Inflammatory macrophage treated with lipopolysaccharide for 4 hours (primary cell): Measurements from ENCODE around the gene TTC12.

ENCODE experiments used
- DNase-seq: peaks from one replicate; pipeline ENCODE4 v3.0.0-alpha.2; 2020

TTC12 gene, protein sequence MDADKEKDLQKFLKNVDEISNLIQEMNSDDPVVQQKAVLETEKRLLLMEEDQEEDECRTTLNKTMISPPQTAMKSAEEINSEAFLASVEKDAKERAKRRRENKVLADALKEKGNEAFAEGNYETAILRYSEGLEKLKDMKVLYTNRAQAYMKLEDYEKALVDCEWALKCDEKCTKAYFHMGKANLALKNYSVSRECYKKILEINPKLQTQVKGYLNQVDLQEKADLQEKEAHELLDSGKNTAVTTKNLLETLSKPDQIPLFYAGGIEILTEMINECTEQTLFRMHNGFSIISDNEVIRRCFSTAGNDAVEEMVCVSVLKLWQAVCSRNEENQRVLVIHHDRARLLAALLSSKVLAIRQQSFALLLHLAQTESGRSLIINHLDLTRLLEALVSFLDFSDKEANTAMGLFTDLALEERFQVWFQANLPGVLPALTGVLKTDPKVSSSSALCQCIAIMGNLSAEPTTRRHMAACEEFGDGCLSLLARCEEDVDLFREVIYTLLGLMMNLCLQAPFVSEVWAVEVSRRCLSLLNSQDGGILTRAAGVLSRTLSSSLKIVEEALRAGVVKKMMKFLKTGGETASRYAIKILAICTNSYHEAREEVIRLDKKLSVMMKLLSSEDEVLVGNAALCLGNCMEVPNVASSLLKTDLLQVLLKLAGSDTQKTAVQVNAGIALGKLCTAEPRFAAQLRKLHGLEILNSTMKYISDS

DNA sequence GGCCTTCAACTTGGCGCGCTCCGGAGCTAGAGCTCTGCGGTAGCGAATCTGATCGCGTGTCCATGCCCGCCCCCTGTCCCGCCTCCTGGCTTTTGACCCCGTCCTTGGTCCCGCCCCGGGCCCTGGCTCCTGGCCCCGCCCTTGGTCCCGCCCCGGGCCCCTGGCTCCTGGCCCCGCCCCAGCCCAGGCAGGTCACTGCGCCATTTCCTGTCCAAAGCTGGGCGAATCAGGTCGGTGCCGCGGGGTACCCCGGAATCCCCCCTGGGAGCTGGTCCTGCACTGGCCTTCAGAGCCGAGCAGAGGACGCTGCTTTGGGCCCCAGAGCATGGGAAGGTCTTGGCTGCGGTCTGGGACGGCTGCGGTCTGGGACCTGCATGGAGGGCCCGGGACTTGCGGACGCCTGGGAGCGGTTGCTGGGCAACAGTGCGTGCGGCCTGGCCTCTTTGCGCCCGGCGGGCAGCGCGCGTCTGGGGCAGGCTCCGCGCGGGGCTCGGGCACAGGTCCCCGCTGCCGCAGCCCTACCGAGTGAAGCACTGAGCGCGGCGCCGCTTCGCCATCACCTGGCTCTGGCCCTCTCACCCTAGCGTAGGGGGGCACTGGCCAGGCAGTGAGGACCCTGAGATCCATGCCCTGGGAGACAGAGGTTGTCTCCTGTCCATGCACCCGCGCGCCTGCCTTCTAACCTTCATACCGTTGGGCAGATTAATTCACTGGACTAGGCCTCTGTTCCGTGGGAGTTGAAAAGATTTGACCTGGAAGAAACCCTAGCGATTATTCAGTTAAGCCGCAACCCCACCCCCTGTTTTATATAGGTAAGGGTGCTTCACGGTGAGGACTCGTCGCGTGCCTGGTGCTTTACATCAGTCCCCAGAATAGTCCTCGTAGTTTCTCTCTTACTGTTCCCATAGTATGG, at the start of gene TTC12:
TSS of gene TTC12 (plus strand) at position 195 of the 913 bp plus-strand sequence. CDS start 1,675 bp downstream, outside the sequence.
- peak; percentile 92 for DNase-seq

DNA sequence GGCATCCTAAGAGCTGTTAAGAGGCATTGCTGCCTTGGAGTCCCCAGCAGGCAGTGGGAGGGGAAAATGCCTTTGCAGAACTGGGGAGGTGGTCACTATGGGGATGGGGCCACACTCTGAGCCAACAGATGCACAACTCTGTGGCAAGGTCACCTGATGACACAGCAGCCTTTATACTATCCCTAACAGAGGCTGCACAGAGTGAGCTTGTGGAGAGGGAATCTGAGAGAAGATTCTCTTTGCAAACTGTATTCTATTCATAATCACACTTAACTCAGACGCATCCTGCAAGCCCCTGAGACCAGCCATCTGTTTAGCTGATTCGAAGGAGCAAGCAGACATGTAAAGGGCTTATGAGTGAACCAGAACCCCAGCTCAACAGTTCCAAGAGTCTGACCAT, 49.0 kb upstream of the TTC12 start:
- DNase-seq = no peak

- DNase-seq = no peak
Measured at GRCh38 chr11:113267493-113267892, 46.9 kb upstream of the TTC12 start.

- no peak for DNase-seq
Measured at GRCh38 chr11:113269096-113269495, 45.3 kb upstream of the TTC12 start.

- DNase-seq = no peak
Measured at GRCh38 chr11:113269636-113270035, 44.7 kb upstream of the TTC12 start.

GRCh38 chr11:113270080-113270479, 44.3 kb upstream of the TTC12 start:
- DNase-seq = no peak

DNA sequence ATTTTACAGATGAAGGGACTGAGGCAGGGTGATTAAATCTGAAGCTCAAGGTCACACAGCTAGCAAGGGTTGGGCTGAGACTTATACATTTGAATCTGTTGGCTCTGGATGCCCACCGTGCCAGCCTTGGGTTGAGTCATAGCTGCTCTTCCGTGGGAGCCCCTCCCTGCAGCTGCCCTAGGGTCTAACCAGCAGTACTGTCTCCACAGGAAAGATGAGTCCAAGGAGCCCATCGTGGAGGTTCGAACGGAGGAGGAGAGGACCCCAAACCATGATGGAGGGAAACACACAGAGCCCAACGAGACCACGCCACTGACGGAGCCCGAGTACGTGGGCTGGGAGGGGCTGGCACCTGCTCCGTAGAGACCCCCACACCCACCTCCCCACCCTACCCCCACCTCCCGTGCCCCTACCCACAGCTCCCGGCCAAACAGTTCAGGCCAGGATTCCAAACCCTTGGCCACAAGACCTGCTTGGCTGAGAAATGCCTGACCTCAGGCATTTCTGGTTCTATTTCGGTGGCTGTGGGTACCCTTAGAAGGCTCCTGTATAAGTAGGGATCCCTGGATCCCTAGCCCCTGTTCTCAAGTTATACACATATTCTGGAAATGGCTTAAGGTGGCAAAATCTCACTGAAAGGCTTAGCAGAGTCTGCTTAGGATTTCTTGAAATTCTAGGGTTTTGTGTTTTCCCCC, 42.7 kb upstream of the TTC12 start:
- DNase-seq = no peak

- no peak for DNase-seq
Measured at GRCh38 chr11:113272281-113272680, 42.1 kb upstream of the TTC12 start.

GRCh38 chr11:113272927-113273615, 41.3 kb upstream of the TTC12 start:
- no peak for DNase-seq

- DNase-seq = no peak
Measured at GRCh38 chr11:113273720-113274119, 40.7 kb upstream of the TTC12 start.

GRCh38 chr11:113274713-113275582, 39.4 kb upstream of the TTC12 start:
- no peak for DNase-seq

DNA sequence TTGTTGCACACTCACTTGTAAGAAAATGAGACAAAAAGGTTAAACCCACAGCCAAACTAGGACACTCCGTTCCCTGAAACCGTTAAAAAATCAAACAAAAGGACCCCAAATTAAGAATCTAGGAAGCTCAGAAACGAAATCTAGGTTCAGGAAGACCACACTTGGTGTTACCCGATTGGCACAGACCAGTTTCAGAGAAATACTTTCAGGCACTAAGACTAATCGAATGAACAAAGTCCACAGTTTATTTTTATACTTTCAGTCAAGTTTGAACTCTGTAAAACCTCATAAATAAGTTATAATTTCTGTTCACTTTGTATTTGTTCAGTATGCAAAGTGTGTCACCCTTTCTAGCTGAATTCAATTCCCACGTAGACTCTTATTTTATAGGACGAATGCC, 38.8 kb upstream of the TTC12 start:
- DNase-seq = no peak

GRCh38 chr11:113276466-113276865, 37.9 kb upstream of the TTC12 start:
- no peak for DNase-seq

- DNase-seq = no peak
Measured at GRCh38 chr11:113277907-113278306, 36.5 kb upstream of the TTC12 start.

GRCh38 chr11:113278481-113278880, 35.9 kb upstream of the TTC12 start:
- peak; percentile 31 for DNase-seq

GRCh38 chr11:113278925-113279324, 35.5 kb upstream of the TTC12 start:
- no peak for DNase-seq

GRCh38 chr11:113279591-113279990, 34.8 kb upstream of the TTC12 start:
- no peak for DNase-seq

DNA sequence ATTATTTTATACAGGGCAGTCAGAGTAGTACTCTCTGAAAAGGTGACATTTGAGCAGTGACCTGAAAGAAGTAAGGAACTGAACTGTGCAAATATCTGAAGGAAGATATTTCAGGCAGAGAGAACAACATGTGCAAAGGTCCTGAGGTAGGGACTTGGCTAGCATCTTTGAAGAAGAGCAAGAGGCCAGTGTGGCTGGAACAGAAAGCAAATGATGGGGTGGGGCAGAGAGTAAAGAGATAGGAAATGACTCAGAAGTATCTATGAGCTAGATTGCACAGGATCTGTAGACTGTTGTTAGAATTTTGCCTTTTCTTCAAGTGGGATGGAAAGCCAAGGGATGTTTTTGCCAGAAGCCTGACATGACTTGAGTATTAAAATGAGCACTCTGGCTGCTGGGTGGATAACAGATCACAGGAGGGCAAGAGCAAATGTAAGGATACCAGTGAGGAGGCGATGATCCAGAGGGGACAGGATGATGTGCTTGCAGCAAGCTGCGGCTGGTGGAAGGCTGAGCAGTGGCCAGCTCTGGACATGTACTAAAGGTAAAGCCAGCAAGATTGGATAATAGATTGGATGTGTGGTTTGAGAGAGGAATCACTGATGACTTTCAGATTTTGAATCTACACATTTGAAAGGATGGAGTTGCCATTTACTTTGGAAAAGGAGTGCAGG, 33.2 kb upstream of the TTC12 start:
- DNase-seq = no peak

- no peak for DNase-seq
Measured at GRCh38 chr11:113282898-113283437, 31.4 kb upstream of the TTC12 start.

DNA sequence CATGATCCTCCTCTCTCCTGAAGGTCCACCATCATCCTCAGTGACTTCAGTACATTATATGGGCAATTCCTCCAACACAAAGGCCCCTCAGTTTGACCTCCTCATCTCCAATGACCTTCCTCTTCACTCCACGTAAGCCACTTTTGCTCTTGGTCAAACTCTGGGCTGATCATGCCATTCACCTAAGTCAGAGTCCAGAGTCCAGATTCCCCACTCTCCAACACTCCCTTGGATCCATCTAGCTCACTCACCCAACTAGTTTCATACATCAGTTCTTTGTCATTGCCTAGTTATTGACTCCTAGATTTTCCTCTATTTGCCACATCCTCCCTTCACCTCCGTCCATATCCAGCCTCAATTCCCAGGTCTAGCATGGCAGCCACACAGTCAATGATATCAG, 30.5 kb upstream of the TTC12 start:
- no peak for DNase-seq
